NT2/D1 (cell line): ENCODE results near the gene RASGRP1.

Experiments
- SUZ12 ChIP-seq: IDR thresholded peaks from 2 replicates; pipeline ENCODE4 v1.6.1; 2011; ENCODE audit not compliant: insufficient read length, insufficient read depth; ENCODE audit errors: extremely low read depth
- YY1 ChIP-seq: IDR thresholded peaks from 2 replicates; pipeline ENCODE4 v1.6.1; 2011; ENCODE audit not compliant: insufficient read length, insufficient read depth
- ZNF274 ChIP-seq: IDR thresholded peaks from 2 replicates; pipeline ENCODE4 v1.6.1; 2011; ENCODE audit warnings: mild to moderate bottlenecking, low read depth, low read length

DNA sequence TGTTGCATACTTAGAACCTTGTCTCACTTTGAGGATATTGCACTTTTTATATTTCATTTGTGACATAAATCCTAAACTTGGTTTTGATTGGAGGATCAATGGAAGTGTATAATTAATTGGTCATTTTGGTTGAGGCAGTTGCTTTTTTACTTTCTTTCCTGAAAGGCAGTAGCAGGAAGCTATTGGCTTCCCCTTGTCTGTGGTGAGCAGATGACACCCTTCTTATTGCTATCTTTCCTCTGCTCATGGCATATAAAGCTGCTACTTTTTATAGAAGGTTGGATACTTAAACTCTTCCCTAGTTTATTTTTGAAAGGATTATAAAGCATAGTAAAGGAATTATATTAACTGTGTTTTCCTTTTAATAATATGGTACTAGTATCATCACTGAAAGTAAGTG lies 82.0 kb downstream of the RASGRP1 start:
- TF ChIP-seq ZNF274: no peak
- no peak for TF ChIP-seq YY1
- no peak for TF ChIP-seq SUZ12
